Measurements from ENCODE around the gene PIEZO1. TPM values are rescaled to one million over a fixed set of nuclear protein-coding genes. Genes with fewer than 3 reads are reported as not detected.

PIEZO1 gene
- total RNA-seq, 1 experiment from 2014 or later = 391 TPM

GRCh38 chr16:88738151-88739084 lies 46.6 kb downstream of the PIEZO1 start:
- Histone ChIP-seq H3K36me3 (ENCODE audit: low read depth) (0 out of 2 replicates have a peak, but pooled peaks cover 3% of the 10 kb centered on the region), H3K27me3 (ENCODE audit: insufficient read depth, low read depth) (no peaks in the 10 kb centered on the region)
- no peak for DNase-seq

GRCh38 chr16:88737298-88738150 lies 47.5 kb downstream of the PIEZO1 start:
- no peak overlapping the region for H3K4me2 ChIP-seq
- 0 out of 2 replicates have a peak, but pooled peaks cover 3% of the 10 kb centered on the region for H3K36me3 ChIP-seq (ENCODE audit: low read depth)
- H3K4me1 ChIP-seq (replicated peaks; ENCODE audit: insufficient read depth) = no peaks in the 10 kb centered on the region
- CTCF ChIA-PET = interaction anchor here (0.5 to 1.6 kb wide), 30 partner anchors 9 to 480 kb away, joined by 3 to 20 read pairs (median 4); partner anchors contain the start of genes PIEZO1 and ZNF778
- intact Hi-C loops (cut with micrococcal nuclease; ENCODE audit: unreplicated experiment) = loop anchor here (1.0 to 5.0 kb wide), 4 partner anchors 25 to 430 kb away; partner anchors contain the start of genes CDT1 and PIEZO1
- H3K9me3 ChIP-seq (ENCODE audit: insufficient read depth, low read depth) = no peaks in the 10 kb centered on the region
- no peak overlapping the region for H3K4me3 ChIP-seq
- H3K27ac ChIP-seq = no peak overlapping the region
- peak; percentile 50 to 84 for DNase-seq
- peak; percentile 96 for TF ChIP-seq CTCF (conservative IDR thresholded peaks at IDR 0.05)
- no peak for TF ChIP-seq EZH2 (IDR thresholded peaks at IDR 0.05; ENCODE audit: low read depth)
- peaks cover 15% of the 10 kb centered on the region for H3F3A ChIP-seq (ENCODE audit: insufficient read depth, low read depth)
- H3K9me2 ChIP-seq (ENCODE audit: insufficient read depth) = no peaks in the 10 kb centered on the region
- no TSS peak for BruUV-seq (replicated peaks)
- no peaks in the 10 kb centered on the region for H3K79me2 ChIP-seq (ENCODE audit: low read depth)
- H2AFZ ChIP-seq = no peak overlapping the region
- H4K20me1 ChIP-seq (ENCODE audit: insufficient read depth) = peaks cover 14% of the 10 kb centered on the region
- H3K27me3 ChIP-seq (ENCODE audit: insufficient read depth, low read depth) = no peaks in the 10 kb centered on the region
- POLR2A ChIA-PET (ENCODE audit: unreplicated experiment) = interaction anchor here (0.5 to 0.7 kb wide), 8 partner anchors 15 to 74 kb away, joined by 3 to 6 read pairs (median 4); partner anchors contain the start of genes MVD and PIEZO1

More at GRCh38 chr16:88738151-88739084, 46.6 kb downstream of the PIEZO1 start:
- intact Hi-C loops (cut with micrococcal nuclease; ENCODE audit: unreplicated experiment) = loop anchor here (2.0 to 5.0 kb wide), 3 partner anchors 24 to 429 kb away; partner anchors contain the start of gene CDT1
- no TSS peak for BruUV-seq (replicated peaks)
- H2AFZ ChIP-seq = no peak overlapping the region
- H3F3A ChIP-seq (ENCODE audit: insufficient read depth, low read depth) = peaks cover 15% of the 10 kb centered on the region
- H3K4me2 ChIP-seq = no peak overlapping the region
- H3K27ac ChIP-seq = no peak overlapping the region
- no peaks in the 10 kb centered on the region for H3K9me3 ChIP-seq (ENCODE audit: insufficient read depth, low read depth)
- peaks cover 5% of the 10 kb centered on the region; the same call in 1 of the 2 replicates for H3K79me2 ChIP-seq (ENCODE audit: low read depth)
- H3K4me3 ChIP-seq = no peak overlapping the region
- peaks cover 19% of the 10 kb centered on the region for H4K20me1 ChIP-seq (ENCODE audit: insufficient read depth)
- ChIA-PET POLR2A (ENCODE audit: unreplicated experiment) (no interaction called here), CTCF (interaction anchor here (0.8 to 0.9 kb wide), 2 partner anchors 17 to 71 kb away, joined by 3 to 19 read pairs; no protein-coding TSS in a partner anchor)
- H3K4me1 ChIP-seq (replicated peaks; ENCODE audit: insufficient read depth) = peaks cover 4% of the 10 kb centered on the region; the same call in 1 of the 2 replicates
- TF ChIP-seq EZH2 (IDR thresholded peaks at IDR 0.05; ENCODE audit: low read depth) (no peak), CTCF (conservative IDR thresholded peaks at IDR 0.05) (no peak)
- H3K9me2 ChIP-seq (ENCODE audit: insufficient read depth) = no peaks in the 10 kb centered on the region

- CTCF ChIA-PET = interaction anchor here (0.7 to 1.6 kb wide), 4 partner anchors 28 to 62 kb away, joined by 6 to 16 read pairs (median 7); partner anchors contain the start of gene PIEZO1
- H3K36me3 ChIP-seq (ENCODE audit: low read depth) = 0 out of 2 replicates have a peak, but pooled peaks cover 3% of the 10 kb centered on the region
- no peaks in the 10 kb centered on the region for H3K4me1 ChIP-seq (replicated peaks; ENCODE audit: insufficient read depth)
- H3K27me3 ChIP-seq (ENCODE audit: insufficient read depth, low read depth) = no peaks in the 10 kb centered on the region
- H3K79me2 ChIP-seq (ENCODE audit: low read depth) = no peaks in the 10 kb centered on the region
- DNase-seq = no peak
- no TSS peak for BruUV-seq (replicated peaks)
- TF ChIP-seq CTCF (conservative IDR thresholded peaks at IDR 0.05) (no peak), EZH2 (IDR thresholded peaks at IDR 0.05; ENCODE audit: low read depth) (no peak)
- H3K4me2 ChIP-seq = no peak overlapping the region
- no peaks in the 10 kb centered on the region for H3K9me2 ChIP-seq (ENCODE audit: insufficient read depth)
- peaks cover 12% of the 10 kb centered on the region; the same call in 1 of the 2 replicates for H4K20me1 ChIP-seq (ENCODE audit: insufficient read depth)
- intact Hi-C loops (cut with micrococcal nuclease; ENCODE audit: unreplicated experiment) = loop anchor here (5.0 kb wide), 2 partner anchors 66 to 431 kb away; partner anchors contain the start of gene CDT1
- H3K4me3 ChIP-seq = no peak overlapping the region
- no peak overlapping the region for H3K27ac ChIP-seq
- peaks cover 15% of the 10 kb centered on the region for H3F3A ChIP-seq (ENCODE audit: insufficient read depth, low read depth)
- no peaks in the 10 kb centered on the region for H3K9me3 ChIP-seq (ENCODE audit: insufficient read depth, low read depth)
- POLR2A ChIA-PET (ENCODE audit: unreplicated experiment) = no interaction called here
- no peak overlapping the region for H2AFZ ChIP-seq
Observed at GRCh38 chr16:88736496-88736895, 48.5 kb downstream of the PIEZO1 start.

Measured in PC-9 (cell line).